GM12891 (cell line): ENCODE data around the gene S100A16.
"Not testable (repeated sequence)": the region's sequence is repeated elsewhere in the genome, so short reads cannot be mapped to it uniquely, and the experiment has no call there.

Experiments used
- DNase-seq: peaks from one replicate; pipeline ENCODE4 v3.0.0; 2011; ENCODE audit warnings: low spot score; ENCODE audit not compliant: insufficient read length
- FAIRE-seq: peaks from 2 replicates; lab custom pipeline; 2011; peaks lifted over from hg19 to GRCh38; lab: Jason Lieb, UNC
- PAX5 ChIP-seq: IDR thresholded peaks from 2 replicates; pipeline ENCODE4 v1.6.1; 2011; ENCODE audit warnings: low read length, moderate library complexity, mild to moderate bottlenecking; ENCODE audit not compliant: insufficient read depth, severe bottlenecking
- POLR2A ChIP-seq: IDR thresholded peaks from 2 replicates; pipeline ENCODE4 v1.6.1; 2011; ENCODE audit warnings: low read depth, low read length, control low read depth
- POLR2AphosphoS5 ChIP-seq: IDR thresholded peaks from 2 replicates; pipeline ENCODE4 v1.6.1; 2011; ENCODE audit warnings: low read depth, low read length, control low read depth
- POU2F2 ChIP-seq: IDR thresholded peaks from 2 replicates; pipeline ENCODE4 v1.6.1; 2011; ENCODE audit warnings: low read depth, mild to moderate bottlenecking, control low read depth, low read length, moderate library complexity
- SPI1 ChIP-seq: IDR thresholded peaks from 2 replicates; pipeline ENCODE4 v1.6.1; 2011; ENCODE audit warnings: low read depth, low read length, control low read depth
- TAF1 ChIP-seq: IDR thresholded peaks from 2 replicates; pipeline ENCODE4 v1.6.1; 2011; ENCODE audit warnings: low read depth, low read length, control low read depth

Gene S100A16

GRCh38 chr1:153597206-153597605, 15.7 kb downstream of the S100A16 start:
- FAIRE-seq (no peak), DNase-seq (no peak)
- TF ChIP-seq POLR2A (no peak), PAX5 (no peak), POLR2AphosphoS5 (no peak), POU2F2 (no peak), TAF1 (no peak), SPI1 (no peak)

GRCh38 chr1:153592748-153593147, 20.2 kb downstream of the S100A16 start:
- TF ChIP-seq POLR2A = no peak
- no peak for TF ChIP-seq POLR2AphosphoS5
- TF ChIP-seq PAX5 = no peak
- TF ChIP-seq TAF1 = no peak
- no peak for TF ChIP-seq POU2F2
- no peak for TF ChIP-seq SPI1
- DNase-seq (no peak), FAIRE-seq (no peak)

DNA sequence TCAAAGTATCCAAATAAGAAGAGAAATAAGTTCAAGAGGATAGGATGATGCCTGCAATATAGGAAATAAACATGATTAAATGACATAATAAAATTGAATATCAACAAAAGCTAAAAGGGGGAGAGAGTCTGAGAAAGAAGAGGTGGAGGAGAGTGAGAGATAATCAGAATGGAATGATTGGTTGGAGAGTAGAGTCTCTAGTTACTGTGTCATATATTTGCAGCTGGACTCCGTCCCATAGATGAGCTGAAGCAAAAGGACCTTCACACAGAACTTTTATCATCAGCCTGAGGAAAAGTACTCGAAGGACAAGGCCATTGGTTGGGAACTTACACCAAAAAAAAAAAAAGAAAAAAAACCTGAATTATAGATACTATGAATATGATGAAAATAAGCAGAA, 24.5 kb downstream of the S100A16 start:
- FAIRE-seq = no peak
- no peak for DNase-seq
- no peak for TF ChIP-seq POU2F2
- no peak for TF ChIP-seq TAF1
- TF ChIP-seq PAX5 = no peak
- no peak for TF ChIP-seq POLR2AphosphoS5
- TF ChIP-seq POLR2A = no peak
- TF ChIP-seq SPI1 = no peak

DNA sequence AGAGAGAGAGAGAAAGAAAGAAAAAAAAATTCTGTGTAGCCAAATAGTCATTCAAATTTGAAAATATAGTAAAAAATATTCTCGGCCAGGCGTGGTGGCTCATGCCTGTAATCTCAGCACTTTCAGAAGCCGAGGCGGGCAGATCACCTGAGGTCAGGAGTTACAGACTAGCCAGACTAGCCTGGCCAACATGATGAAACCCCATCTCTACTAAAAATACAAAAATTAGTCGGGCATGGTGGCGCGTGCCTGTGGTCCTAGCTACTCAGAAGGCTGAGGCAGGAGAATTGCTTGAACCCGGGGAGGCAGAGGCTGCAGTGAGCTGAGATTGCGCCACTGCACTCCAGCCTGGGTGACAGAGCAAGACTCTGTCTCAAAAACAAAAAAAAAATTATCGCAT, 24.9 kb downstream of the S100A16 start:
- not testable (repeated sequence) for FAIRE-seq, DNase-seq

DNA sequence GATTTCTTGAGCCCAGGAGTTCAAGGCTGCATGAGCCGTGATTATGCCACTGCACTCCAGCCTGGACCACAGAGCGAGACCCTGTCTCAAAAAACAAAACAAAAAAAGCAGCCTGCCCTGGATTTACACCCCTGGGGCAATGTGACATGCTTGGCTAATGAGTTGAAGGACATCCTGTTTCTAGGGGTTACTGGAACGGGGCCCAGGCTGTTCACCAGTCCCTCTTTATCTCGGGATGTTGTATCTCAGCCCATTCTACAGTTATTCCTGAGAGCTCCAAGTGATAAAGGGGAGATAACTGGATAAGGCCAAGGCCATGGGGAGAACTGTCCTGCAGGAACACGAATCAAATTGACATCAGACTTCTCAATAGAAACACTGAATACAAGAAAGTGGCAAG, 25.6 kb downstream of the S100A16 start:
- FAIRE-seq = no peak
- DNase-seq = no peak
- TF ChIP-seq PAX5 = no peak
- TF ChIP-seq SPI1 = no peak
- TF ChIP-seq POU2F2 = no peak
- TF ChIP-seq POLR2A = no peak
- no peak for TF ChIP-seq TAF1
- no peak for TF ChIP-seq POLR2AphosphoS5

- FAIRE-seq = no peak
- DNase-seq = no peak
- no peak for TF ChIP-seq POU2F2
- TF ChIP-seq TAF1 = no peak
- TF ChIP-seq PAX5 = no peak
- TF ChIP-seq POLR2A = no peak
- TF ChIP-seq SPI1 = no peak
- TF ChIP-seq POLR2AphosphoS5 = no peak
These were observed 26.6 kb downstream of the S100A16 start for GRCh38 chr1:153586347-153586746.

GRCh38 chr1:153585006-153585405, 27.9 kb downstream of the S100A16 start:
- FAIRE-seq = no peak
- TF ChIP-seq SPI1 (no peak), POLR2AphosphoS5 (no peak), PAX5 (no peak), POU2F2 (no peak), POLR2A (no peak), TAF1 (no peak)
- DNase-seq = no peak

DNA sequence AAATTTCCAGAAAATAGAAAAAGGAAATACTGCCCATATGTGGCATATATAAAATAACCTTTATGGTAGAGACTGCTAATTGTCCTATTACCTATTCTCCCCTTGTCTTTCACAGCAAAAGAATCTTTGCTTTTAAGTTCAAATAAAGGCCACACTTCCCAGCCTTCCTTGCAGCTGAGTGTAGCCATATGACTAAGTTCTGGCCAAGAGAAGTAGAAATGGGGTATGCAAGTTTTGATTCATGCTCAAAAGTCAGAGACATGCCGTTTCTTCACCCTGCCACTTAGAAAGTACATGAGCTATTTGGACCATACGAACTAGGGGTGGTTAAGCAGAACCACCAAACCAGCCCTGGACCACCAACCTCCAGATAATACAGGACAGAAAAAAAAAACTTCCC, 29.0 kb downstream of the S100A16 start:
- DNase-seq = no peak
- no peak for TF ChIP-seq POLR2AphosphoS5
- no peak for TF ChIP-seq SPI1
- no peak for TF ChIP-seq POLR2A
- no peak for TF ChIP-seq PAX5
- no peak for TF ChIP-seq TAF1
- TF ChIP-seq POU2F2 = no peak
- no peak for FAIRE-seq

DNA sequence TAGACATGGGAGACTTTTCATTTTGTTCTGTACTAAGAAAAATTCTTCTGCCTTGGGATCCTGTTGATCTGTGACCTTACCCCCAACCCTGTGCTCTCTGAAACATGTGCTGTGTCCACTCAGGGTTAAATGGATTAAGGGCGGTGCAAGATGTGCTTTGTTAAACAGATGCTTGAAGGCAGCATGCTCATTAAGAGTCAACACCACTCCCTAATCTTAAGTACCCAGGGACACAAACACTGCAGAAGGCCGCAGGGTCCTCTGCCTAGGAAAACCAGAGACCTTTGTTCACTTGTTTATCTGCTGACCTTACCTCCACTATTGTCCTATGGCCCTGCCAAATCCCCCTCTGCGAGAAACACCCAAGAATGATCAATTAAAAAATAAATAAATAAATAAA, 29.4 kb downstream of the S100A16 start:
- not testable (repeated sequence) for FAIRE-seq, DNase-seq

DNA sequence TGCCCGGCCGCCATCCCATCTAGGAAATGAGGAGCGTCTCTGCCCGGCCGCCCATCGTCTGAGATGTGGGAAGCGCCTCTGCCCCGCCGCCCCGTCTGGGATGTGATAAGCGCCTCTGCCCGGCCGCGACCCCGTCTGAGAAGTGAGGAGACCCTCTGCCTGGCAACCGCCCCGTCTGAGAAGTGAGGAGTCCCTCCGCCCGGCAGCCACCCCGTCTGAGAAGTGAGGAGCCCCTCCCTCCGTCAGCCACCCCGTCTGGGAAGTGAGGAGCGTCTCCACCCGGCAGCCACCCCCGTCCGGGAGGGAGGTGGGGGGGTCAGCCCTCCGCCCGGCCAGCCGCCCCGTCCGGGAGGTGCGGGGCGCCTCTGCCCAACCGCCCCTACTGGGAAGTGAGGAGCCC, 30.1 kb downstream of the S100A16 start:
- not testable (repeated sequence) for FAIRE-seq, DNase-seq

- FAIRE-seq = no peak
- TF ChIP-seq TAF1 (no peak), POLR2AphosphoS5 (no peak), SPI1 (no peak)
- DNase-seq = no peak
These were observed 34.0 kb downstream of the S100A16 start for GRCh38 chr1:153578936-153579335.
